DOHH2 (cell line): Measurements from ENCODE around the gene SYT13.

Source experiments
- EZH2phosphoT487 ChIP-seq: fragments of 200-600 bp; sonication (generic); IDR thresholded peaks from 2 replicates; pipeline ENCODE4 v1.6.1; 2017; ENCODE audit warnings: borderline replicate concordance, mild to moderate bottlenecking, antibody characterized with exemption, low read length, moderate library complexity, mixed read lengths
- TF ChIP-seq, protein P1 (sequence below): fragments of 200-600 bp; sonication (generic); IDR thresholded peaks from one replicate; pipeline ENCODE4 v1.5.1; 2014; ENCODE audit warnings: antibody characterized with exemption, mild to moderate bottlenecking, low read depth, low read length; ENCODE audit not compliant: poor library complexity, severe bottlenecking

DNA sequence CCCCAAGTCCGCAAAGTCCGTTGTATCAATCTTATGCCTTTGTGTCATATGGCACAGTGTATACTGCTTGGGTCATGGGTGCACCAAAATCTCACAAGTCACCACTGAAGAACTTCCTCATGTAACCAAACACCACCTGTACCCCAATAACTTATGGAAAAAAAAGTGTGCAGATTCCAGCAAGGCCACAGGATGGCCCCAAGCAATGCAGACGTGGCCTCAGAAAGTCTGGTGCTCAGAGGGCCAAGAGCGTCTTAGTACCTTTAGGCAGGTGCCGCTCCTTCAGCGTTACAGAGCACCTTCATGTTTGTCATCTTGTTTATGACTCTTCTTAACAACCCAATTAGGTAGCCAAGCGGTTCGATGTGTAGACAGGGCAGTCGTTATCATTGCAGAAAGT is 74.4 kb downstream of the SYT13 start:
- TF ChIP-seq, protein P1, sequence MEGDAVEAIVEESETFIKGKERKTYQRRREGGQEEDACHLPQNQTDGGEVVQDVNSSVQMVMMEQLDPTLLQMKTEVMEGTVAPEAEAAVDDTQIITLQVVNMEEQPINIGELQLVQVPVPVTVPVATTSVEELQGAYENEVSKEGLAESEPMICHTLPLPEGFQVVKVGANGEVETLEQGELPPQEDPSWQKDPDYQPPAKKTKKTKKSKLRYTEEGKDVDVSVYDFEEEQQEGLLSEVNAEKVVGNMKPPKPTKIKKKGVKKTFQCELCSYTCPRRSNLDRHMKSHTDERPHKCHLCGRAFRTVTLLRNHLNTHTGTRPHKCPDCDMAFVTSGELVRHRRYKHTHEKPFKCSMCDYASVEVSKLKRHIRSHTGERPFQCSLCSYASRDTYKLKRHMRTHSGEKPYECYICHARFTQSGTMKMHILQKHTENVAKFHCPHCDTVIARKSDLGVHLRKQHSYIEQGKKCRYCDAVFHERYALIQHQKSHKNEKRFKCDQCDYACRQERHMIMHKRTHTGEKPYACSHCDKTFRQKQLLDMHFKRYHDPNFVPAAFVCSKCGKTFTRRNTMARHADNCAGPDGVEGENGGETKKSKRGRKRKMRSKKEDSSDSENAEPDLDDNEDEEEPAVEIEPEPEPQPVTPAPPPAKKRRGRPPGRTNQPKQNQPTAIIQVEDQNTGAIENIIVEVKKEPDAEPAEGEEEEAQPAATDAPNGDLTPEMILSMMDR: peak; percentile 27
- no peak for TF ChIP-seq EZH2phosphoT487
